ENCODE results near the gene OR51E1.

Gene OR51E1

DNA sequence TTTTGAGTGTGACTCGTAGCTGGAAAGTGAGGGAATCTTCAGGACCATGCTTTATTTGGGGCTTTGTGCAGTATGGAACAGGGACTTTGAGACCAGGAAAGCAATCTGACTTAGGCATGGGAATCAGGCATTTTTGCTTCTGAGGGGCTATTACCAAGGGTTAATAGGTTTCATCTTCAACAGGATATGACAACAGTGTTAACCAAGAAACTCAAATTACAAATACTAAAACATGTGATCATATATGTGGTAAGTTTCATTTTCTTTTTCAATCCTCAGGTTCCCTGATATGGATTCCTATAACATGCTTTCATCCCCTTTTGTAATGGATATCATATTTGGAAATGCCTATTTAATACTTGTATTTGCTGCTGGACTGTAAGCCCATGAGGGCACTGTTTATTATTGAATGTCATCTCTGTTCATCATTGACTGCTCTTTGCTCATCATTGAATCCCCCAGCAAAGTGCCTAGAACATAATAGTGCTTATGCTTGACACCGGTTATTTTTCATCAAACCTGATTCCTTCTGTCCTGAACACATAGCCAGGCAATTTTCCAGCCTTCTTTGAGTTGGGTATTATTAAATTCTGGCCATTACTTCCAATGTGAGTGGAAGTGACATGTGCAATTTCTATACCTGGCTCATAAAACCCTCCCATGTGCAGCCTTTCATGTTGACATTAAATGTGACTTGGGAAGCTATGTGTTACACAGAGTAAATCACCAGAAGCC lies 11.0 kb downstream of the OR51E1 start:
- no peak for DNase-seq

DNA sequence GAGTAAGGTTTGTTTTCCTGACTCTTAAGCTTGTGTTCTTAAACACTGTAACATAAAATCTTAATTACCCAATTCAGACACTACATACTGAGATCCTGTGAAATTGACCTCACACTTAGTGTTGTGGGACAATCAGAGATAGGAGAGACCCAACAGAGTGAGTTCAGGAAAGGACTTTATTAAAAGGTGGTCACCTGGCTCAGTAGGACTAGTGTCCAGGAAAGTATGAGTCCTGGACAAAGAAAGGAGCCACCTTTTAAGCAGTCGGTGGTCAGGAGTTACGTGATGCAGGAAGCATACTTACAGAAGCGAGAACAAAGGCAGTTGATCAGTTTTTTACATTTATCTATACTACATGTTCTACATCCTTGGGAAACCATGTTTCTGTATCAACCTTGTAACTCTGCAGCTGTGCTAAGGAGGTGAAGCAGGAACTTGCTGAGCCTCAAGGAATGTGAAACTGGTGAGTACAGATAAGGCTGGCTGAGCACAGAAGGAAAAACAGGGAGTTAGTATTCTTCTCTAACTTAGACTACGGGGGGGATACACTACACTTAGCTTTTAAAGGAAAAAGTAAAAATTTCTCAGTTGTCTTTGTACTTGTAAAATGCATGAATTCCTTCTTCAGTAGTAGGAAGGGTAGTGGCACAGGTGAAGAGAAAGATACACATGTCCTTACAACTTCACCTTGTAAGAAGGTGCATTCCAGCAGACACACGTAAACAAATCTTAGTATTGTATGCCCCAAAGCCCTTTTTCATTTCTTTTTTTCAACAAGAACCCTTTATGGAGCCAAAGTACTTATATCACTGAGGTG lies 15.1 kb downstream of the OR51E1 start:
- no peak for DNase-seq

DNA sequence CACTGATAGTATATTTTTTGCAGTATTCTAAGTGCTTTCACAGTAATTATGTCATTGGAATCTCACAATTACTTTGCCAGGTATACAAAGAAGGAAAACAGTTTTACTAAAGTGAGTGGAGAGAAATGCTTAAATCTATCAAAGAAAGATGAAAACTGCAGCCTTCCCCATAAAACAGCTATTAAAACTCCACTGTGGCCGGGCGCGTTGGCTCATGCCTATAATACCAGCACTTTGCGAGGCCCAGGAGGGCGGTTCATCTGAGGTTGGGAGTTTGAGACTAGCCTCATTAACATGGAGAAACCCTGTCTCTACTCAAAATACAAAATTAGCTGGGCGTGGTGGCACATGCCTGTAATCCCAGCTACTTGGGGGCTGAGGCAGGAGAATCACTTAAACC lies 19.1 kb downstream of the OR51E1 start:
- no peak for DNase-seq

DNA sequence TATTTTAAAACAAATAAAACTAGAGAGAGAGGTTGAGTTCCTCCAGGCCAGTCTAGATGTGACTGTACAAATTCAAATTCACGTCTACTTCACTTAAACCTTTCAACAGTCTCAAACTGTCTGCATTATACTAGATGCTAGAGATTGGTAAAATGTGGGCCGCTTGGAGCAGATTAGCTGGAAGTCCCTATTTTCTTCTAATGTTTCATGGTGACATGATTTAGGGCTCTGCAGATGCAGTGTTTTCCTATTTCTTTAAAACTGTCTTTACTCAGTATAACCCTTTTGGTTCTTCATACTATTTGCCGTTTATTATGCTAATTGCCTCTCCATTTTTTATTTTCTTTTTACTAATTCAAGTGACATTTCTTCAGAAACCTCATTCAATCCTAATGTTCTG lies 20.4 kb downstream of the OR51E1 start:
- no peak for DNase-seq

DNA sequence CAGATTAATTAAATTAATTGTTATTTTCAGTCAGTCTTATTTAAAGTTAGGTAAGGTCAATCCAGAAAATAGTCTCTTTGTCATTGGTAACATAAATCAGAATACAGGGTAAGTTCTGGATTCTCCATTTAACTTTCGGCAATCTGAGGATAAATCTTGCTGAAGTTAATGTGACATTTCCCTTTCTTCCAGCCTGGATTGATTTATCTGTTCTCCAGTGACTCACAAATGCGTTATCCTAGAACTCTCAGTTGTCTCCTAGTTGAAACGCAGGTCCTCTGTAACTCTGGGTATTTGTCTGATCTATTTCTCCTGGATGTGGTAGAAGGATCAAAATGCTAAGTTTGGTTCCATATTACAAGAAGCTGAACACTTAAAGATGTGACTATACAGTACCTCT lies 21.0 kb downstream of the OR51E1 start:
- no peak for DNase-seq

DNA sequence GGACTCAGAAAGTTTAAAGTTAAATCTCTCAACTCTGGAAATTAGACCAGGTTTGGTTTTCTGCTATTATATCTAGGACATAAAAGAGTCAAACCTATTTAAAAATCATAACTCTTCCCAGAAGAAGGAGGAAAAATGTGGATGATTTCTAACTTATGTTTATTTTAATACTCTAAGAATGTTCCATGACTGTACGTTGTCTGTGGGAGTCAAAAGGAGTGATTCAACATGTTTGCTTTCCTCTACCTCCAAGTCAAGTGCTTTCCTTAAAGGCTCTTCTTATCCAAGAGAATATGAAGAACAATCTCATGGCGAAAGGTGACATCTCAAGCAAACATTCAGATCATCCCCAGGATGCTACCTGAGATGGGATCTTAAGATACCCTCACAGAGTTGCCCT lies 21.6 kb downstream of the OR51E1 start:
- no peak for DNase-seq

DNA sequence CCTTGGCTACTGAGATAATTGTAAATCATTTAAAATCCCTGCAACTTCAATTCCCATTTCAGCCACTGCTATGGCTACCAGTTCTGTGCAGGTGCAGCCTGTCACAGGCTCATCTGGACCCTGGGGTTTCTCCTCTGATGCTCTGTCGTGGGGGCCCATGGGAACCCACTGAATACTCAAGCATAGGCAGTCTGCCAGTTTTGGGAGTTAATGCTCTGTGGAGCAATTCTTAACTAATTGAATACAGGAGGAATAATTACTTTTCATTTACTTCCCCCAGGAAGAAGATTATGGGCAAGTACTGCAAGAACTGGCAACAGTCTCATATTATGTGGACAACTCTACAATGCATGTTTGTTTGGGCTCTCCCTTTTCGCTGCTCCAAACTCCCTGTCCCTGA lies 28.0 kb downstream of the OR51E1 start:
- DNase-seq: no peak

DNA sequence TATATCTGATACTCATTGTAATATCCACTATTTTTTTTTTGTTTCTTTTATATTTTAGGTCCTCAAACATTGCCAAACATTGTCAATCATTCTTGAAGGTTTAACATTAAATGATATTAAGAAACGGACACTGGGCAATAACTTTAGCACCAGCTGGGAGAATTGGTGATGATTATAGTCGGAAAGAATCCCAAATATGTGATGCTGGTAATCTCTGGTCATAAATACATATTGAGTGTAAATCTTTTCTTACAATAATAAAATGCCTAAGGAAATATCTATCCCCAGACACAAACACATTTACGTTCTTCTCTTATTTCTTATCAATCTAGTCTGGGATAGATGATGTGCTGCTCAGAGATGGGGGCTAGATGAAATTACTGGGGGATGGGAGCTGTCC lies 28.7 kb downstream of the OR51E1 start:
- DNase-seq: no peak

DNA sequence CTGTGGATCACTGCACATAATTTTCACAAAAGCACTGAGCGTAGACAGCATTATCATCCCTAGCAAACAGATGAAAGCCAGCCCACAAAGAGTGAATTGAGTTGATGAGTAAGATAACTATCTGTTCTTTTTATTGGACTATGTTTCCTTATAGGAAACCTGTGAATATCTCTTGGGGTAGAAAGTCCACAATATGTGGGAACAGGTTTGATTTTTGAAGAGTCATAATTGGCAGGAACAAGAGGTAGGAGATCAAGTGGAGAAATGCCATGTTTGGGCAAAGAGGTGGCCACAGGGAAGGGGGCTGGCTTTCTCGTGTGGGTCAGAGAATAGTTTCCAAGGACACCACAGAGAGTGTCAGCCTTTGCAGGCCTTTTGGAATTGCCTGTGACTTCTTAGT lies 30.0 kb downstream of the OR51E1 start:
- DNase-seq: no peak

DNA sequence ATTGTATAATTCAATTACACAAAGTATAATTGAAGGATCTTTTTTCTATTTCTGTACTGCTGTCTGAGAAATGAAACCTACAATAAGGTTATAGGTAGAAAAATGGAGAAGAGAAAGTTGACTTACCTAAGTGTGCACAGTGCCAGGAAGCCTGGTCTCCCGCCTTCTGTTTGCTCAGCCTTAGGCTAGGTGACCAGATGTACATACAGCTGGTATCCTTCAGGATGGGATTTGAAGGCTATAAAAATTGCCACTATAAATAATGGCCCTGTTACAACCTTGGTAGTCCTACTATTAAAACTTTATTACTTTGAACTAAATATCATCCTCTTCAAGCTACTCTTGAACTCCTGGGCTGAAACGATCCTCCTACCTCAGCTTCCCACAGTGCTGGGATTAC lies 34.2 kb downstream of the OR51E1 start:
- DNase-seq: no peak

DNA sequence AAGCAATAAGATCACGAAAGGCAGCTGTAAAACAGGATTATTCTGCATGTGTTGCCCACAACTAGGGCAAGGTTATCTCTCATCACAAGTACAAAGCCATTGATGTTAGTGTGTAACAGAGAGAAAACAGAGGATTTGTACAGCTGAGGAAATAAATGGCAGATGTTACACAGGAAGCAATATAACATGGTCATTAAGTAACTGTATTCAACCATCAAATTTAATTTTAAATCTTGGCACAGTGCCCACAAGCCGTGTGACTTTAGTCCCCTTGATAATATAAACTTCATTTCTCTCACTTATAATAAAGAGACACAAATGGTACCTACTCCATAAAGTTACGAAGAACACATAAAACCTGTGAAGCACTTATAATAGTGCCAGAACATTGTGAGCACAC lies 36.6 kb downstream of the OR51E1 start:
- no peak for DNase-seq

DNA sequence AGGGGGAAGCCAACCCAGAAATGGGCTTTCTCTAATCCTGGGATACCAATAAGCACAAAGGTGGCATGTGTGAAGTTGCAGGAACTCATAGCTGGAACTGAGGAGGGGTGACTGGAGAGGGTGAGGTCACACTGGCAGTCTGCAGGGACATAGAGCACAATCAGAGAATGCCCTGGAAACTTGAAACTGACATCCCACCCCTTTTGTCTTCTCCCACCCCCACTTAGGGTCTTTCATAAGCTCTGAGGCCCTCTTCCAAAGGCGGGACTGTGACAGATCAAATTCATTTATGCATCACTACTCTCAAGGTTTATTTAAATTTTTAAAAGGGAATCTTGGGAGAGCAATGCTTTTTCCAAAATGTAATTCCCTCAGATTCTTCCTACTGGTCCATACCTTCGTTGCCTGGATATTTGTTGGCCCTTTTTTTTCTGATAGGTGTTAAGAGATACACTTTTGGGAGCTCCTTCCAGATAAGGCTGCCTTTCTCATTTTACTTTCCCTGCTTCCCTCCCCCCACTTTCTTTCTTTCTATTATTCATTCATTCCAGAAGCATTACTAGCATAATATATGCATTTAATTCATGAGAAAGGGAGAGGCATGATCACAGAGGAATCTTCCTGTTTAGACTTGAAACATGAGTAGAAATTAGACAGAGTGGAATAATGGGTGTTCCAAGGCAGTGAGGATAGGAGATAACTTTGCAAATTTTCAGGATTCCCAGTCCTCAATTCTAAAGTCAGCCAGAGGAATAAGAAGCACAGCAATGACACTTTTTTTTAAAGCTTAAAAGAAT lies 39.0 kb downstream of the OR51E1 start:
- DNase-seq: no peak

DNA sequence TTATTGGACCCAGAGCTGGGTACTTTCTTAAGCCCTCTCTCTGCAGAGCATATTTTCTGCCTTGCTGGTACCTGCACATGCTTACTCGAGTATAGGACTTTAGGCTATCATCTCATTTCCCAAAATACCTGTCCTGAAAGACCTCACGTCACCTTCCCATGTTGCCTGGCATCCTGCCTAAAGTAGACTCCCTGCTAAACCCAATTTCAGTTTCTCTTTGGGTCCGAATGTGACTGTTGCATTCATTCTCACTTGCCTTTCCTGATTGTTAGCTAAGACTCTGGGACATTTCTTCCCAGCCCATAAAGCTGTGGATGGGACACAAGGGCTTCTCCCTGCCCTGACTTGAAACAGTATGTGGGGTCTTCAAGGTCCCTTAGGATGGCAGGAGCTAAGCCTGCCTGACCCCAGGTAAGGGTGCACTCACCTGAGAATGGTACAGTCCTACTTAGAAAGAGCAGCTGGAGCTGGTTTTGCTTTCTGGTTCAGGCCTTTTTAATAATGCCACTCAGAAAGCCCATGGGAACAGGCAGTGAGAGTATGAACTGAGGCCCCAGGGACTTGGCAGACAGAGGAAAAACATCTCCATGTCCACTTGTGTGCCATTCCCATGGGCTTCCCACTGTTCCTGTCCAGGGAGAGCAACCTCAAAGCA lies 41.0 kb downstream of the OR51E1 start:
- no peak for DNase-seq

DNA sequence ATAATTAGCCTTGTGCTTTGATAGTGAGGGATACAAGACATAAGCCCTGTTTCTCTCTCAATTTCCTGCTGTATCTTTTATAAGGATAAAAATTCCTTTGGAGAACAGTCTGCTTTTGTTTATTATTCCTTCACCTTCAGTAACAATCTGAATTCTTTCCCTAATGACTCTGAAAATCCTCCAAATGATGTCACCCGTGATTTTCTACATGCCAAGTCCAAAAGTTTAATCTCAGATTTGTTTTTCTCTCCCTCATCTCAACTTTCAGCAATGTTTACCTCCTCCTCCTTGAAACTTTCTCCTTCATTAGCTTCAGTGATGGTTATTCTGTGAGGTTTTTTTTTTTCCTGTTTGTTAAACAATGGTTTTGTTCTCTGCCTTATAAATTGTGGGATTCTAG lies 51.7 kb downstream of the OR51E1 start:
- no peak for DNase-seq

DNA sequence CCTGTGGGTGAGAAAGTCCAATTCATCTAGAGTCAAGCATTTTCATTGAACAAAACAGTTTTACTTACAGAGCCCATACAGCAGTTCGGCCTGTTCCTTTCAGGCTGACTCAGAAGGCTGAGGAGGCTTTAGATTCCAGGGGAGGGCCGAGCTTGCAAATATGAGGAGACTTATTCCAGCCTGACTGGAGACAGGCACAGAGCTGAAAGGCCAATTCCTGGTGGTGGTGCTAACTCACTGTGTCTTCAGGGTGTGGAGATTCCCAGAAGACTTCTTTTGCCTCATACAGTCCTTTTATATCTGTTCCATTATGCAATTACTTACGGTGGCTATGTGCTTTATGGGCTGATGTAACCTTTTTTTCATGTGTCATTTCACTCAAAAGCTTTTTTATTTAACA lies 53.8 kb downstream of the OR51E1 start, which contains the start of gene OR51E2:
Gene OR51E2, minus strand, starts transcription at position 269 of the 400 bp plus-strand sequence. CDS start 15,142 bp downstream, outside the sequence.
- DNase-seq: no peak

DNA sequence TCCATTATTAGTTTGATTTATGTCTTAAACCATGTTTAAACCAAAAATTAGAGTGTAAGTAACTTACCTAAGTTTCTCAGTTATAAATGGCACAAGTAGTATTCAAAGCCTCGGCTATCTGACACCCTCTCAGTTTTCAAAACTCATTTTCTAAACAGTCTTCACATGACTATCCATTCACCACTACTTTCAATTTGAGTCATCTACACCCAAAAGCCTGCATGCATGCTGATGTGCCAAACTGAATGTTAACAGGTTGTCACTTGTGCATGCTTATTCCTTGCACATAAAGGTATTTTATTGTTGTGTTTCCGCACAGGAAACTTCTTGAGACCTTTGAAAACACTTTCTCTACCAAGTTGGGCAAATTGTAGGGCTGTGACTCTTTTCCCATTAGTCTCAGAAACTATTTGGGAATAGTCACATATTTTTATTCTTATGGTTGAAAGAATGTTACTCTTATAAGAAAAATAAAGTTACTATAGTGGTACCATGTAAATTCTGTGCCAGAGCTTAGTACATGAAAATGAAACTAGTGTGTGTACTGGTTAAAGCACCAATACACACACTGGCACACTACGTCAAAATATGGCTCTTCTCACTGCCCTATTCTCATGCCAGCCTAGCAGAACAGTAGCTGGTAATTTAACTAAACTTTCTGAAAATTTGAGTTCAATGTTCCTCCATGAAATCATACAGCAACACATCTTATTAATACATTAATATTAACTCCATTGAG lies 56.1 kb downstream of the OR51E1 start:
- no peak for DNase-seq

DNA sequence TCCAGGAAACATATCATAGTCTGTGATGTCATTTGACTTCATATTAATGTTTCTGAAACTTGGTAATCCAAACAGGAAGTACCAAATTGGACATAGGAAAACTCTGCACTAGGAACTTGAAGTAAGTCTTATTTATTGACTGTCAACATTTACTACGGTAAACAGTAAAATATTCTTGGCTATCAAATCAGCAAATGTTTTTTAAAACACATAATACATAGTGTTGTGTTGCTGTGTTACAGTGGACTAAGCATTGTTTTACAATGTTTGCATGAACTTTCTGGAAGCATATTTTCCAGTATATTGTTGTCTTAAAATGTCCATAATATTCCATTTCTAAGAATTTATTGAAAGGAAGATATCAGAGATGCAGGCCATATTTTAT lies 56.6 kb downstream of the OR51E1 start:
- no peak for DNase-seq

DNA sequence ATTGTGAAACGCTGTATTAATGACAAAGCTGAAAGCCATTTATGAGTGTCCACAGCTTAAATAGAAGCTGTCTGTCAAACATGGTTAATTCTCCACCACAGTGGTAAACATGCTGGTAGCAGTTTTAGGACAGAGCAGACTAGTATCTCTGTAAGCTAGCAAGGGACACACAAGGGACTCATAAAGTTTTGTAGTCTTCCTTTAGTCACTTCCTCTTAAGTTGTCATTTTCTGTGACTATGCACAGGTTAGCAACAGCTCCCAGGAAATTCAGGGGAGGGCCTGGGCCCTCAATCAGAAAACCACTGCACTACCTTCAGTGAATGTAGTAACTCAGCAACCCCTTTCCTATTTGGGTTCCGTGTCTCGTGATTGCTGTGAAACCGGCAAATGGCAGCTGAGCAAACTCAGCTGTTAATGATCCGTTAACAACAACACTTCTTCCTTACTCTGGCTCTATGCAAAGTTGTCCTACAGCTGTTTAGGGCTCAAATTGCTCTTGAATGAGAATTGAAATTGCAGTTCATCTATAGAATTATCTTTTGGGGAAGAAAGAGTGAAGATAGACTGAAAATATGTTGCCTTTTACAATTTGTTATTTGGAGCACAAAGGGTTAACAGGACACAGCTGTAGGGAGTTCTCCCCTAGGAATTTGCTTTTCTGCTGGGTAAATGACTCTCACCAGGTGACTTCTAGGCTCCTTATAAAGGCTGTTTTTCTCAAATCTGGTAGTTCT lies 60.4 kb downstream of the OR51E1 start, which contains the start of gene MMP26:
Gene MMP26, plus strand, starts transcription at position 731 of the 736 bp plus-strand sequence.
- no peak for DNase-seq

DNA sequence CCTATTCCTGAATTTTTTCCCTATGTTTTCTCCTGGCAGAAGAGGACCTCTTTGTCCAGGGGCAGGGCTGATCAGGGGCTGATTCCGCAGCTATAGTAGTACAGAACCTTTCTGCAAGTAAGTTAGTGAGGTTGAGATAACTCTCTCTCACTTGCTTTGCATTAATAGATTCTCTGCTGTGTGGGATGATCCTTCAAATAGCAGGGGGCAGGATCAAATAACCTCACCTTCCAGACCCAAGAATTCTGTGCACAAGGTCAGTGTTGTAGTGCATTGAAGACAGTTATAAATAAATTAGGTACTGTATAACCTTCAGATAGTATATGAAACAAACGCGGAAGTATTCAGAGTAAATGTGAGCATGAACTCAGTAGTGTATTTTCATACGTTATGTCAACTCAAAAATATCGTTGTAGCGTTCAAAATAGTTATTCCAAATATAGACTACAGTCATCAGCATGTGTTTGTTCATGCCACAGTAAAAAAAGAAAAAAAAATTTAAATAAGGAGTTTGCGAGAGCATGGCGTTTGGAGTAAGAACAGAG lies 61.1 kb downstream of the OR51E1 start:
- DNase-seq: no peak

Measured in C1 segment of cervical spinal cord (tissue), 14 donors.